ENCODE results near the gene LIME1. TPM values are rescaled to one million over a fixed set of nuclear protein-coding genes. Genes with fewer than 3 reads are reported as not detected.
"Not testable (repeated sequence)": the region's sequence is repeated elsewhere in the genome, so short reads cannot be mapped to it uniquely, and the experiment has no call there.

Gene LIME1
- total RNA-seq, 2 donors from 2014 or later: 4.9 to 14.0 TPM

GRCh38 chr20:63775096-63775978, 38.9 kb downstream of the LIME1 start:
- DNase-seq (peak in 2 of 4 donors; percentile 29 to 39), ATAC-seq (no peak)
- no peak overlapping the region for H3K4me3 ChIP-seq
- no peaks in the 10 kb centered on the region for H3K27me3 ChIP-seq
- no peaks in the 10 kb centered on the region for H3K4me1 ChIP-seq
- H3K27ac ChIP-seq: no peak overlapping the region
- H3K9me3 ChIP-seq: no peaks in the 10 kb centered on the region
- WGBS, 2 donors: 44 to 45% methylated on average over 16 to 57 of the region's 67 CpGs
- peak; percentile 10 to 49 (median 41) for TF ChIP-seq CTCF (IDR thresholded peaks at IDR 0.05)
- no peak for TF ChIP-seq POLR2A (IDR thresholded peaks at IDR 0.05)
- no peaks in the 10 kb centered on the region for H3K36me3 ChIP-seq (replicated peaks in 1 of 2; ENCODE audit: insufficient read depth in 1 of 2, low read depth in 2 of 2)
- intact Hi-C loops (cut with DNase I): no loop called here

DNA sequence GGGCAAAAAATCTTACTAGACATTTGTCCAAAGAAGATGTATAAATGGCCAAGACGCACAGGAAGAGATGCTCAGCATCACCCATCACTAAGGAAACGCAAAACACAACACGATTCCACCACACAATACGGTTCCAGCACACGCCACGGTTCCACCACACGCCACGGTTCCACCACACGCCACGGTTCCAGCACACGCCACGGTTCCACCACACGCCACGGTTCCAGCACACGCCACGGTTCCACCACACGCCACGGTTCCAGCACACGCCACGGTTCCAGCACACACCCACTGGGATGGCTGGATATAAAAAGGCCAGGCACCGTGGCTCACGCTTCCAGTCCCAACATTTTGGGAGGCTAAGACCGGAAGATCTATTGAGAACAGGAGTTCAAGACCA, 40.4 kb downstream of the LIME1 start:
- H3K27me3 ChIP-seq; H3K27ac ChIP-seq; ATAC-seq; intact Hi-C loops (cut with DNase I); H3K36me3 ChIP-seq (replicated peaks in 1 of 2; ENCODE audit: insufficient read depth in 1 of 2, low read depth in 2 of 2); H3K4me1 ChIP-seq; H3K9me3 ChIP-seq; H3K4me3 ChIP-seq; DNase-seq: not testable (repeated sequence)
- 84 to 92% methylated on average over 21 to 23 of the region's 23 CpGs for WGBS, 2 donors

- 92% methylated on average over 13 of the region's 13 CpGs for WGBS, 2 donors
- no peaks in the 10 kb centered on the region for H3K36me3 ChIP-seq (replicated peaks in 1 of 2; ENCODE audit: insufficient read depth in 1 of 2, low read depth in 2 of 2)
- H3K27me3 ChIP-seq: no peaks in the 10 kb centered on the region
- no peak overlapping the region for H3K4me3 ChIP-seq
- TF ChIP-seq POLR2A (IDR thresholded peaks at IDR 0.05) (no peak), CTCF (IDR thresholded peaks at IDR 0.05) (no peak)
- no peaks in the 10 kb centered on the region for H3K4me1 ChIP-seq
- intact Hi-C loops (cut with DNase I): no loop called here
- DNase-seq (no peak), ATAC-seq (no peak)
- no peaks in the 10 kb centered on the region for H3K9me3 ChIP-seq
- no peak overlapping the region for H3K27ac ChIP-seq
These were observed 41.1 kb downstream of the LIME1 start for GRCh38 chr20:63777614-63778013.

- Histone ChIP-seq H3K4me1 (no peaks in the 10 kb centered on the region), H3K27me3 (no peaks in the 10 kb centered on the region), H3K4me3 (no peak overlapping the region), H3K36me3 (replicated peaks in 1 of 2; ENCODE audit: insufficient read depth in 1 of 2, low read depth in 2 of 2) (no peaks in the 10 kb centered on the region), H3K9me3 (no peaks in the 10 kb centered on the region), H3K27ac (no peak overlapping the region)
- intact Hi-C loops (cut with DNase I): no loop called here
- TF ChIP-seq CTCF (IDR thresholded peaks at IDR 0.05) (no peak), POLR2A (IDR thresholded peaks at IDR 0.05) (no peak)
- DNase-seq (no peak), ATAC-seq (no peak)
- WGBS, 2 donors: 67 to 72% methylated on average over 18 to 19 of the region's 19 CpGs
These were observed 41.7 kb downstream of the LIME1 start for GRCh38 chr20:63778034-63778752.

DNA sequence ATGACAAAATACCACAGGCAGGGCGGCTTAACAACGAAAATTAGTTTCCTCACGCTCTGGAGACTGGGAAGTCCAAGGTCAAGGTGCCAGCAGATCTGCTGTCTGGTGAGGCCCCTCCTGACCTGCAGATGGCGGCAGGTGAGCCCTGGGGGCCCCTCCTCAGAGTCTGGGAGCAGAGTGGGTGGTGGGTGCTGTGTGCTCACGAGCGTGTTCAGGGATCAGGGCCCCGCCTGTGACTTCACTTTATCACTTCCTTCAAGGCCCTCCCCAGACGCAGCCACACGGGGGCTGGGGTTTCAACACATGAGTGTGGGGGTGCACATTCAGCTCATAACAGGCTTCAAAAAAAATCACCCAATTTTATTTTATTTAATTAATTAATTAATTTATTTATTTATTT, 42.4 kb downstream of the LIME1 start:
- H3K4me3 ChIP-seq: no peak overlapping the region
- H3K9me3 ChIP-seq: no peaks in the 10 kb centered on the region
- no peak for ATAC-seq
- intact Hi-C loops (cut with DNase I): no loop called here
- H3K27ac ChIP-seq: no peak overlapping the region
- WGBS, 2 donors: 81 to 91% methylated on average over 8 to 9 of the region's 9 CpGs
- H3K27me3 ChIP-seq: no peaks in the 10 kb centered on the region
- TF ChIP-seq POLR2A (IDR thresholded peaks at IDR 0.05): no peak
- no peak for TF ChIP-seq CTCF (IDR thresholded peaks at IDR 0.05)
- no peaks in the 10 kb centered on the region for H3K36me3 ChIP-seq (replicated peaks in 1 of 2; ENCODE audit: insufficient read depth in 1 of 2, low read depth in 2 of 2)
- H3K4me1 ChIP-seq: no peaks in the 10 kb centered on the region
- DNase-seq: no peak
